ENCODE results near the gene HOXC6. TPM values are rescaled to one million over a fixed set of nuclear protein-coding genes. Genes with fewer than 3 reads are reported as not detected.

The HOXC6 gene
- total and polyA plus RNA-seq, 2 donors (not counting 3 experiments of a cell fraction or from before 2014, with no cell fraction given): 0.58 to 0.72 TPM

DNA sequence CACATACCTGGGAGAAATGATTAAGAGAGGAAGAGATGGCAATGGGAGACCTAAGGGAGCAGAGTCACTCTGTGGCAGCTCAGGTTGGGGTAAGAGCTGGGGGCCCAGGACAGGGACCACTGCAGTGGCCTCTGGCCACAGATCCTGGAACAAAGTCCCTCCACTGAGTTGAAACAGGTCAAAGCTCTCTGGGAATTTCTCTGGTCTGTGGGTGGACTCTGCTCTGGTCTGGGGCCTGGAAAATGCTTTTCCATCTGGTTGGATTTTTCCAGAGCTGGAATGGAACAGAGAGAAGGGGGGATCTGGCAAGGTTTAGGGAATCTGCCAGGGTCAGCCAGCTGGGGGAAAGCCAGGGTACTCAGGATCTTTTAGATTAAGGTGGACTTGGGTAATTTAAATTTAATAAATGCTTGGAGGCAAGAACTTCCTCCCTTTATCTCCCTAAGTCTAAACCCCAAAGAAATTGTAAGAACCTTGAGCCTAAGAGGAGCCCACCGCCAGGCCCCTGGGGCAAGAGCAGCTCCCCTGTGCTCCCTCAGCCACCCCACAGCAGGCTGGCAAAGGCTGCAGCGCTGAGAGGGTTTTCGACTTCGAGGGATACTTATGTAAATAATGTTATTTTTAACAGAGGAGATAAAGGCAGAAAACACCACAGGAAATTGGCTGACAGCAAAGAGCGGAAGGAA is 39.6 kb upstream of the HOXC6 start:
- Histone ChIP-seq H3K9ac (replicated peaks; ENCODE audit: extremely low read depth, insufficient read depth, low read length) (no peak overlapping the region), H3K27ac (ENCODE audit: insufficient read depth, low read depth, low read length) (no peak overlapping the region), H3K9me1 (replicated peaks; ENCODE audit: control insufficient read depth, extremely low read depth, insufficient read depth, low read length) (no peaks in the 10 kb centered on the region), H3K4me2 (ENCODE audit: insufficient read depth, low read length) (no peak overlapping the region), H3K79me2 (ENCODE audit: control insufficient read depth, insufficient read depth, low read length) (no peaks in the 10 kb centered on the region), H3K27me3 (ENCODE audit: control insufficient read depth in 2 of 2, insufficient read depth in 2 of 2, low read length in 2 of 2) (peaks cover 89 to 92% of the 10 kb centered on the region in 2 experiments), H3K4me3 (replicated peaks in 1 of 3; ENCODE audit: insufficient read depth in 1 of 3, low read depth in 1 of 3, low read length in 3 of 3) (no peak overlapping the region), H3K36me3 (ENCODE audit: control insufficient read depth in 2 of 2, extremely low read depth in 1 of 2, insufficient read depth in 2 of 2, low read length in 2 of 2) (no peaks in the 10 kb centered on the region), H4K20me1 (replicated peaks; ENCODE audit: control insufficient read depth, extremely low read depth, insufficient read depth, low read length) (no peaks in the 10 kb centered on the region), H2AFZ (ENCODE audit: low read depth, low read length) (no peak overlapping the region), H3K4me1 (ENCODE audit: control insufficient read depth, extremely low read depth, insufficient read depth, low read length) (no peaks in the 10 kb centered on the region), H3K9me3 (replicated peaks; ENCODE audit: control insufficient read depth, insufficient read depth, low read length) (no peaks in the 10 kb centered on the region)
- no peak for FAIRE-seq
- ChIA-PET POLR2A (no interaction called here), CTCF (interaction anchor here (0.6 to 2.6 kb wide), 8 partner anchors 11 to 220 kb away, joined by 3 to 8 read pairs (median 4); partner anchors contain the start of gene HOXC9)
- no peak for DNase-seq (ENCODE audit: low read depth, low spot score)
- TF ChIP-seq, protein P1, sequence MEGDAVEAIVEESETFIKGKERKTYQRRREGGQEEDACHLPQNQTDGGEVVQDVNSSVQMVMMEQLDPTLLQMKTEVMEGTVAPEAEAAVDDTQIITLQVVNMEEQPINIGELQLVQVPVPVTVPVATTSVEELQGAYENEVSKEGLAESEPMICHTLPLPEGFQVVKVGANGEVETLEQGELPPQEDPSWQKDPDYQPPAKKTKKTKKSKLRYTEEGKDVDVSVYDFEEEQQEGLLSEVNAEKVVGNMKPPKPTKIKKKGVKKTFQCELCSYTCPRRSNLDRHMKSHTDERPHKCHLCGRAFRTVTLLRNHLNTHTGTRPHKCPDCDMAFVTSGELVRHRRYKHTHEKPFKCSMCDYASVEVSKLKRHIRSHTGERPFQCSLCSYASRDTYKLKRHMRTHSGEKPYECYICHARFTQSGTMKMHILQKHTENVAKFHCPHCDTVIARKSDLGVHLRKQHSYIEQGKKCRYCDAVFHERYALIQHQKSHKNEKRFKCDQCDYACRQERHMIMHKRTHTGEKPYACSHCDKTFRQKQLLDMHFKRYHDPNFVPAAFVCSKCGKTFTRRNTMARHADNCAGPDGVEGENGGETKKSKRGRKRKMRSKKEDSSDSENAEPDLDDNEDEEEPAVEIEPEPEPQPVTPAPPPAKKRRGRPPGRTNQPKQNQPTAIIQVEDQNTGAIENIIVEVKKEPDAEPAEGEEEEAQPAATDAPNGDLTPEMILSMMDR (IDR thresholded peaks at IDR 0.05; ENCODE audit: extremely low read depth in 1 of 2, insufficient read depth in 1 of 2, low read depth in 1 of 2, low read length in 2 of 2): no peak
- no peak for TF ChIP-seq FOS (IDR thresholded peaks at IDR 0.05; ENCODE audit: borderline replicate concordance, insufficient read depth, low read length)
- TF ChIP-seq JUN (IDR thresholded peaks at IDR 0.05; ENCODE audit: borderline replicate concordance, insufficient read depth, insufficient read length, low read depth): no peak
- no peak for TF ChIP-seq POLR2A (IDR thresholded peaks at IDR 0.05; ENCODE audit: low read depth, low read length)
- no peak for TF ChIP-seq POLR2AphosphoS5 (IDR thresholded peaks at IDR 0.05; ENCODE audit: insufficient read depth, low read depth, low read length)
- TF ChIP-seq GATA2 (IDR thresholded peaks at IDR 0.05; ENCODE audit: insufficient read depth, insufficient read length, low read depth, low read length): no peak
- TF ChIP-seq, protein P2, sequence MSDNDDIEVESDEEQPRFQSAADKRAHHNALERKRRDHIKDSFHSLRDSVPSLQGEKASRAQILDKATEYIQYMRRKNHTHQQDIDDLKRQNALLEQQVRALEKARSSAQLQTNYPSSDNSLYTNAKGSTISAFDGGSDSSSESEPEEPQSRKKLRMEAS (IDR thresholded peaks at IDR 0.05; ENCODE audit: insufficient read depth, insufficient read length): no peak
- no peak for TF ChIP-seq MYC (IDR thresholded peaks at IDR 0.05; ENCODE audit: low read depth, low read length)
- TF ChIP-seq EZH2 (IDR thresholded peaks at IDR 0.05; ENCODE audit: borderline replicate concordance, low read depth, low read length, severe bottlenecking): no peak
- dilution Hi-C loops (cut with MboI; ENCODE audit: extremely low pct_ligation_motif_present, low sequenced_read_pairs): no loop called here
- intact Hi-C loops (cut with micrococcal nuclease): loop anchor here (2.0 to 5.0 kb wide), 2 partner anchors 198 to 286 kb away; no protein-coding TSS in a partner anchor
- BruUV-seq (replicated peaks): no TSS peak
